Activated T-cell treated with anti-CD3 and anti-CD28 coated beads, Interleukin-2, amount 50 U/mL, for 72 hours (primary cell): ENCODE results near the gene FANCC. TPM values are rescaled to one million over a fixed set of nuclear protein-coding genes. Genes with fewer than 3 reads are reported as not detected.

ENCODE experiments used
- total RNA-seq, 2 donors: library from RNA; stranded (reverse); gene quantifications; one replicate each; pipeline ENCODE4 v1.2.3, GENCODE V29; 2022

Gene FANCC
- total RNA-seq, 2 donors from 2014 or later, result 13.6 to 15.6 TPM

Other genes starting within 250 kb of the FANCC start
- gene PTCH1, start 199.3 kb upstream of the FANCC start, total RNA-seq, result 10 to 100 TPM in 1 of 2 donors, 1 to 10 TPM in 1; 5.9 to 10.5 TPM